ENCODE data around the gene PEX5L.
"Not testable (repeated sequence)": the region's sequence is repeated elsewhere in the genome, so short reads cannot be mapped to it uniquely, and the experiment has no call there.

Gene PEX5L

DNA sequence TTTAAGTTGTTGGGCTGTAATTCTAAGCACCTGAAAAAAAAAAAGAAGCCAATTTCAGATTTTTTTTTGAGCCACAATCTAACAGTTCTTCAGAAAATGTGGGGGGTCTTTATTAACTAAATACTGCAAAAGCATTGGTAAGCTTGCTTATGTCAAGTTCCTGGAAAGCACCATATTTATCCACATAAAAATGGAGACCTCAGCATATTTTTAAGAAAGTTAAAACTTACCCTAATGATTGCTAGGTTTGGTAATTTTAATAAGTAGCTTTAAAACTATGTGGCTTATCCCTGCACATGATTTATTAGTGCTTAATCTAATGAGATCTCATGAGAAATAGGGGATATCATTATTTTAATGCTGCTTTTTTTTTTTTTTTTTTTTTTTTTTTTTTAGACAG lies 227.1 kb downstream of the PEX5L start:
- no peak for DNase-seq
- Histone ChIP-seq H3K27me3 (replicated peaks; ENCODE audit: control insufficient read depth, insufficient read depth, low read length, poor library complexity, severe bottlenecking) (no peaks in the 10 kb centered on the region), H3K27ac (ENCODE audit: insufficient read depth, low read length, poor library complexity, severe bottlenecking) (no peak overlapping the region), H3K4me3 (ENCODE audit: insufficient read depth, low read depth, low read length, poor library complexity, severe bottlenecking) (no peak overlapping the region), H3K9me3 (ENCODE audit: control insufficient read depth, low read length) (no peaks in the 10 kb centered on the region), H3K36me3 (ENCODE audit: control insufficient read depth, insufficient read depth, low read length) (no peaks in the 10 kb centered on the region), H3K4me1 (ENCODE audit: control insufficient read depth, insufficient read depth, low read length, poor library complexity, severe bottlenecking) (no peaks in the 10 kb centered on the region)

DNA sequence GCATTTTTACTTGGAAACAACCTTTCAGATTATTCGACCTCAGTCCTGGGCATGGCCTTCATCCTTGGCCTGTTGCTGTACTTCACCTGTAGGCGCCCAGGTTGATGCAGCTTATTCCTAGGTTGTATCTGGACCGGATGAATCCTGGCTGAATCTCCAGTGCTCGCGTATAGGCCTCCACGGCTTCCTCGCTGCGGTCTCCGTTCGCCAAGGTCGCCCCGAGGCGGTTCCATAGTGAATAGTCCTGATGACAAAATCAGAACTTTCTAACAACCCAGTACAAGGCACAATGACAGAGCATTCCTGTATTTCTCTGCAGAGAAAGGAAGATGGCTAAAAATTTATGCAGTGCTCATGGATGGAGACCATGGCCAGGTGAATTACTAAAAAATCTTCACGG lies 229.1 kb downstream of the PEX5L start:
- H3K4me3 ChIP-seq (ENCODE audit: insufficient read depth, low read depth, low read length, poor library complexity, severe bottlenecking) = no peak overlapping the region
- no peak overlapping the region for H3K27ac ChIP-seq (ENCODE audit: insufficient read depth, low read length, poor library complexity, severe bottlenecking)
- no peaks in the 10 kb centered on the region for H3K9me3 ChIP-seq (ENCODE audit: control insufficient read depth, low read length)
- no peaks in the 10 kb centered on the region for H3K27me3 ChIP-seq (replicated peaks; ENCODE audit: control insufficient read depth, insufficient read depth, low read length, poor library complexity, severe bottlenecking)
- no peaks in the 10 kb centered on the region for H3K36me3 ChIP-seq (ENCODE audit: control insufficient read depth, insufficient read depth, low read length)
- H3K4me1 ChIP-seq (ENCODE audit: control insufficient read depth, insufficient read depth, low read length, poor library complexity, severe bottlenecking) = no peaks in the 10 kb centered on the region
- no peak for DNase-seq

DNA sequence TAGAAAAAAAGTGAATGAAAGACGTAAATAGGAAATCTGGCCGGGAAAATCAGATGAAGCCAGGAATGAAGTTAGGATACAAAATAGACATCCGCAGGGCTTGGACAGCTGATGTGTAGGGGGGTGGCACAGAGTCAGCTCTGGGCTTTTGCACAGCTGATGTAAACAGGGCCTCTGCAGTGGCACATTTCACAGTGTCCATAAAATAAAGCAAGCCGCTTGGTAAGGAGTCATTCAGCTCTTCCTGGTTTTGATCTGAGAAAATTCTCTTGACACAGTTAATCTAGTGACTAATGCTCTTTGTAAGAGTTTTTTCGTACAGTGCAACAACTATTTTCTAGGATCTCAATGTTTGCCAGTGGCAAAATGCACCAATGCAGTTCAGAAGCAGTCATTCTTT lies 230.6 kb downstream of the PEX5L start:
- H3K27me3 ChIP-seq (replicated peaks; ENCODE audit: control insufficient read depth, insufficient read depth, low read length, poor library complexity, severe bottlenecking) = no peaks in the 10 kb centered on the region
- no peak for DNase-seq
- no peak overlapping the region for H3K4me3 ChIP-seq (ENCODE audit: insufficient read depth, low read depth, low read length, poor library complexity, severe bottlenecking)
- no peaks in the 10 kb centered on the region for H3K9me3 ChIP-seq (ENCODE audit: control insufficient read depth, low read length)
- H3K4me1 ChIP-seq (ENCODE audit: control insufficient read depth, insufficient read depth, low read length, poor library complexity, severe bottlenecking) = no peaks in the 10 kb centered on the region
- no peaks in the 10 kb centered on the region for H3K36me3 ChIP-seq (ENCODE audit: control insufficient read depth, insufficient read depth, low read length)
- H3K27ac ChIP-seq (ENCODE audit: insufficient read depth, low read length, poor library complexity, severe bottlenecking) = no peak overlapping the region

DNA sequence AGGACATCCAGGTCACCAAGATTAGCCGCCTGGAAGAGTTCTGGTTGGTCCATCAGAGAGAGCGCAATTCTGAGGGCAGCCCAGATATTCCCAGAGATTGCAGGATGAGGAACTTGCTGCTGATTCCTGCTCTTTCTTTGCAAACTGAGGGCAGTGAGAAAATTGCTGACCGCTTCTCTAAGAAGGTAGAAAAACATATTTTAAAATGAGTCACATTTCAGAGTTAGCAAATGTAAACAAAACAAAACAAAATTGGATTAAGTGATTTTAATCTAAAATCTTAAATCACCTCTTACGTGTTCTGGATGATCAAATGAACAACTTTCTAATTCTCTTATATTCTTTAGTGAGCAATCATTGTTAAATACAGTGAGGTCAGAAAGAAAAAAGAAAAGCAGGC lies 234.9 kb downstream of the PEX5L start:
- Histone ChIP-seq H3K27me3 (replicated peaks; ENCODE audit: control insufficient read depth, insufficient read depth, low read length, poor library complexity, severe bottlenecking) (no peaks in the 10 kb centered on the region), H3K4me3 (ENCODE audit: insufficient read depth, low read depth, low read length, poor library complexity, severe bottlenecking) (no peak overlapping the region), H3K4me1 (ENCODE audit: control insufficient read depth, insufficient read depth, low read length, poor library complexity, severe bottlenecking) (no peaks in the 10 kb centered on the region), H3K27ac (ENCODE audit: insufficient read depth, low read length, poor library complexity, severe bottlenecking) (no peak overlapping the region), H3K9me3 (ENCODE audit: control insufficient read depth, low read length) (no peaks in the 10 kb centered on the region), H3K36me3 (ENCODE audit: control insufficient read depth, insufficient read depth, low read length) (no peaks in the 10 kb centered on the region)
- no peak for DNase-seq

DNA sequence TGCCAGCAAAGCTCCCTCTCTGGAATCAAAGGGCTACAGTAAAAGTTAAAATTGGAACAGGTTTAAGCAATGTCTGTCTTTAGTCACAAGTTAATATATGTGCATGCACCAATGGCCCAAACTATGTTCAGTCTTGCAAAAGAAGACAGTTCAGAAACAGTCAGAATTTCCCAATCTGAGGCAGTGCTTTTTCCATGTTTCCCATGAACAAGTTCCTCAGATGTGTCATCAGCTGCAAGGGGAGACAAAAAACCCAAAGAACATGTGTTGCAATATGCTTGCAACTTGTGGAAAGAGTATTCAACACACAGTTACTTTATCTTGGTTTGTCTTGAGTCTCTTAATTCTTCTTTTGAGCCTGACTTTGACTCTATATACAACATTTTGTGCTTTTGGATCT lies 235.5 kb downstream of the PEX5L start:
- no peaks in the 10 kb centered on the region for H3K27me3 ChIP-seq (replicated peaks; ENCODE audit: control insufficient read depth, insufficient read depth, low read length, poor library complexity, severe bottlenecking)
- DNase-seq = no peak
- no peak overlapping the region for H3K27ac ChIP-seq (ENCODE audit: insufficient read depth, low read length, poor library complexity, severe bottlenecking)
- no peaks in the 10 kb centered on the region for H3K9me3 ChIP-seq (ENCODE audit: control insufficient read depth, low read length)
- H3K4me3 ChIP-seq (ENCODE audit: insufficient read depth, low read depth, low read length, poor library complexity, severe bottlenecking) = no peak overlapping the region
- no peaks in the 10 kb centered on the region for H3K36me3 ChIP-seq (ENCODE audit: control insufficient read depth, insufficient read depth, low read length)
- H3K4me1 ChIP-seq (ENCODE audit: control insufficient read depth, insufficient read depth, low read length, poor library complexity, severe bottlenecking) = no peaks in the 10 kb centered on the region

DNA sequence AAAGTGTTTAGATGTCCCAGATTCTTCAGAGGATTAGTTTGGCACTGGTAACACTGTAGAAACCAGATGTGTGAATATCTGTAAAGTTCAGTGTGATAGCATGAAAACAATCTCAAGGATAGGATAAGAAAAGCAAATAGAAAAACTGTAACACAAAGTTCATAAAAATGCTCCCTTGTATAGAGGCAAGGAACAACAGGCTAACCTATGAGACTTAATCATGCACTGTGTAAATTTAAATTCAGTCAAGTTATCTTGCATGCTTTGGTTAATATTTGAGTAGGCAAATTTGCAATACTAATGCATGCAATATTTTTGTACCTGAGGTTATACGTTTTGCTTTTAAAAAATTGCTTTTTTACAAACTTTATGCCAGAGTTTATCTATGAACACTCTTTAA lies 239.5 kb downstream of the PEX5L start:
- H3K27me3 ChIP-seq (replicated peaks; ENCODE audit: control insufficient read depth, insufficient read depth, low read length, poor library complexity, severe bottlenecking) = no peaks in the 10 kb centered on the region
- no peaks in the 10 kb centered on the region for H3K36me3 ChIP-seq (ENCODE audit: control insufficient read depth, insufficient read depth, low read length)
- no peaks in the 10 kb centered on the region for H3K9me3 ChIP-seq (ENCODE audit: control insufficient read depth, low read length)
- DNase-seq = no peak
- H3K4me1 ChIP-seq (ENCODE audit: control insufficient read depth, insufficient read depth, low read length, poor library complexity, severe bottlenecking) = no peaks in the 10 kb centered on the region
- no peak overlapping the region for H3K4me3 ChIP-seq (ENCODE audit: insufficient read depth, low read depth, low read length, poor library complexity, severe bottlenecking)
- no peak overlapping the region for H3K27ac ChIP-seq (ENCODE audit: insufficient read depth, low read length, poor library complexity, severe bottlenecking)

DNA sequence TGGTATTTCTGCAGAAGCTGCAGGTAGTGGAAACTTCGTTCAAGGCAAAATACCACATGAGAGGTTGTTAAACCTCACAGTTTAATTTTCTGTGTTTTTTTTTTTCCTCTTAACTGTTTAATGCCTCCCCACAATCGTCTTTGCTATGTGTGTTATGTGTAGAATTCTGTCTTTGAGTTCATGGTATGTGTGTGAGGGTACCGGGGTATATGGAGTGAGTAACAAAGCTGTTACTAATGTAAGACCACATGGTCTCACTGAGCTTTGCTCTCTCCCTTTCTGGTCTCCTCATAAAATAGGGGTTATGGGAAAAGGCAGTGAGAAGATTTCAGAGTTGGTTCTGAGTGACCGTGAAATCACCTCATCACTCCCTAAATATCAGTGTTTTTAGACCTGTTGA lies 240.3 kb downstream of the PEX5L start:
- Histone ChIP-seq H3K4me1 (ENCODE audit: control insufficient read depth, insufficient read depth, low read length, poor library complexity, severe bottlenecking) (no peaks in the 10 kb centered on the region), H3K27ac (ENCODE audit: insufficient read depth, low read length, poor library complexity, severe bottlenecking) (no peak overlapping the region), H3K36me3 (ENCODE audit: control insufficient read depth, insufficient read depth, low read length) (no peaks in the 10 kb centered on the region), H3K9me3 (ENCODE audit: control insufficient read depth, low read length) (no peaks in the 10 kb centered on the region), H3K27me3 (replicated peaks; ENCODE audit: control insufficient read depth, insufficient read depth, low read length, poor library complexity, severe bottlenecking) (no peaks in the 10 kb centered on the region), H3K4me3 (ENCODE audit: insufficient read depth, low read depth, low read length, poor library complexity, severe bottlenecking) (no peak overlapping the region)
- DNase-seq = no peak

DNA sequence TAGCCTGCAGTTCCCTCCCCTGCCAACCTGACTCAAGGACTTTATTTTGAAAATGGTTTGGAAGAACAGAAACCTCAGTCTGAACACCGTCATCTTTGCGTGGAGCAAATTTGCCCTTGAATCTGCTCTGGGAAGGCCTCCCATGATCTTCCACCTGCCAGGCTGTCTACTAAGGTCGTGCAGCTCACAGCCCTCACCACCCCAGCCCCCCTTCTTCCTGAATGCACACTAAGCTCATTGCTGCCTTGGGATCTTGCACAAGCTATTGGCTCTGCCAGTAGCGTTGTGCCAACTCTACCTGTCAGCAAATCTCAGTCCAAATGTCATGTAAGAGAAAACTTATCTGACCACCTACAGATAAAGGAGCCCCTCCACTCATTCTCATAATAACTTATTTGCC lies 242.4 kb downstream of the PEX5L start:
- Histone ChIP-seq H3K27ac (ENCODE audit: insufficient read depth, low read length, poor library complexity, severe bottlenecking) (no peak overlapping the region), H3K4me1 (ENCODE audit: control insufficient read depth, insufficient read depth, low read length, poor library complexity, severe bottlenecking) (no peaks in the 10 kb centered on the region), H3K4me3 (ENCODE audit: insufficient read depth, low read depth, low read length, poor library complexity, severe bottlenecking) (no peak overlapping the region), H3K9me3 (ENCODE audit: control insufficient read depth, low read length) (no peaks in the 10 kb centered on the region), H3K27me3 (replicated peaks; ENCODE audit: control insufficient read depth, insufficient read depth, low read length, poor library complexity, severe bottlenecking) (no peaks in the 10 kb centered on the region), H3K36me3 (ENCODE audit: control insufficient read depth, insufficient read depth, low read length) (no peaks in the 10 kb centered on the region)
- DNase-seq = no peak

DNA sequence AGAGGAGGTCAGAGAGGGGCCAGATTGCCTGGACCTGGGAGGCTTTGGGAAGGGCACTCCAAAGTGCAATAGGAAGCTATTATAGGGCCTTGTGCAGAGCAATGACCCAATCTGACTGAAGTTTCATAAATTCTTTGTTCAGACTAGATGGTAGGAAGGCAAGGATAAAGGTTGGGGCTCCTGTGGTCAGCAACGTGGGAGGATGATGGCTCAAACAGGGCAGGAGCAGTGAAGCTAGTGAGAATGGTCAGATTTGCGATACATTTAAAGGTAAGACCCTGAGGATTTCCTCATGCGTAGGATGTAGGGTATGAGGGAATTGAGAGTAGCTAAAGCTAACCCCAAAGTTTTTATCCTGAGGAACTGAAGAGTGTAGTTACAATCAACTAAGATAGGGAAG lies 244.9 kb downstream of the PEX5L start:
- Histone ChIP-seq H3K27ac (ENCODE audit: insufficient read depth, low read length, poor library complexity, severe bottlenecking) (no peak overlapping the region), H3K27me3 (replicated peaks; ENCODE audit: control insufficient read depth, insufficient read depth, low read length, poor library complexity, severe bottlenecking) (no peaks in the 10 kb centered on the region), H3K9me3 (ENCODE audit: control insufficient read depth, low read length) (no peaks in the 10 kb centered on the region), H3K4me3 (ENCODE audit: insufficient read depth, low read depth, low read length, poor library complexity, severe bottlenecking) (no peak overlapping the region), H3K4me1 (ENCODE audit: control insufficient read depth, insufficient read depth, low read length, poor library complexity, severe bottlenecking) (no peaks in the 10 kb centered on the region), H3K36me3 (ENCODE audit: control insufficient read depth, insufficient read depth, low read length) (no peaks in the 10 kb centered on the region)
- no peak for DNase-seq

DNA sequence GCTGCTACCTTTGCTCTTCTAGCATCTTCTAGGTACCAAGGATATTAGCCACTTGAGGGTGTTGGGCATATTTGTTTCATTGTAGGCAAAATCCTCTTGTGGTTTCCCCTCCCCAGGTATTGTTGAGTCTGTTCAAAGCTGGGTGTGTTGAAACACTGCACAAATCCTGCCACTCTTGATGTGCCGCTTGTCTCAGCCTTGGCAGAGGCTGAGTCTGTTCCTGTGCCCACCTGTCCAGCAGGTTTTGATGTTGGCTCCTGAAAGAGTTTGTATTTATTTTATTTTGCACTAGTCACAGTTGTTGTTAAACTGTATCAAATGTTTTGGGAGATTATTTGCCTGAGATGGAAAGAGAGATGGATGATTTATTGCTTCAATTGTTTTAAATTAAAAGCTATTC lies 247.7 kb downstream of the PEX5L start:
- Histone ChIP-seq H3K36me3 (ENCODE audit: control insufficient read depth, insufficient read depth, low read length) (no peaks in the 10 kb centered on the region), H3K27ac (ENCODE audit: insufficient read depth, low read length, poor library complexity, severe bottlenecking) (no peak overlapping the region), H3K4me3 (ENCODE audit: insufficient read depth, low read depth, low read length, poor library complexity, severe bottlenecking) (no peak overlapping the region), H3K9me3 (ENCODE audit: control insufficient read depth, low read length) (no peaks in the 10 kb centered on the region), H3K4me1 (ENCODE audit: control insufficient read depth, insufficient read depth, low read length, poor library complexity, severe bottlenecking) (no peaks in the 10 kb centered on the region), H3K27me3 (replicated peaks; ENCODE audit: control insufficient read depth, insufficient read depth, low read length, poor library complexity, severe bottlenecking) (no peaks in the 10 kb centered on the region)
- no peak for DNase-seq

DNA sequence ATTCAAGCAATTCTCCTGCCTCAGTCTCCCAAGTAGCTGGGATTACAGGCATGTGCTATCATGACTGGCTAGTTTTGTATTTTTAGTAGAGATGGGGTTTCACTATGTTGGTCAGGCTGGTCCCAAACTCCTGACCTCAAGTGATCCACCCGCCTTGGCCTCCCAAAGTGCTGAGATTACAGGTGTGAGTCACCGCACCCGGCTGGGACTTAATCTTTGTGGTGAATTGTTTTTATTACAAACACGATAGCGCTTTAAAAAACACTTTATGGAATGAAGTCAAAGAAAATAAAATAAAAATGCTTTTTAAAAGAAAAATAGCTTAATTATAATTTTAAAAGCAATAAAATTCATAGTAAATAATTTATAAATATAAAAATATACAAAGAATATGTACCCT lies 253.9 kb downstream of the PEX5L start:
- DNase-seq; H3K4me1 ChIP-seq (ENCODE audit: control insufficient read depth, insufficient read depth, low read length, poor library complexity, severe bottlenecking): not testable (repeated sequence)

More for the DNA sequence above, 253.9 kb downstream of the PEX5L start:
- H3K9me3 ChIP-seq (ENCODE audit: control insufficient read depth, low read length); H3K27me3 ChIP-seq (replicated peaks; ENCODE audit: control insufficient read depth, insufficient read depth, low read length, poor library complexity, severe bottlenecking); H3K36me3 ChIP-seq (ENCODE audit: control insufficient read depth, insufficient read depth, low read length); H3K4me3 ChIP-seq (ENCODE audit: insufficient read depth, low read depth, low read length, poor library complexity, severe bottlenecking); H3K27ac ChIP-seq (ENCODE audit: insufficient read depth, low read length, poor library complexity, severe bottlenecking): not testable (repeated sequence)

Data from effector memory CD4-positive, alpha-beta T cell (primary cell).